SU-DHL-6 (cell line): ENCODE results near the gene VWA3A.

Experiments used
- CTCF ChIP-seq: fragments of 200-600 bp; sonication (generic); IDR thresholded peaks from one replicate; pipeline ENCODE4 v1.5.1; 2017; ENCODE audit warnings: antibody characterized with exemption, mild to moderate bottlenecking, low read length, moderate library complexity; ENCODE audit not compliant: insufficient read depth, poor library complexity, severe bottlenecking
- EZH2phosphoT487 ChIP-seq: fragments of 200-600 bp; sonication (generic), shearing (Covaris generic); conservative IDR thresholded peaks from 2 replicates; pipeline ENCODE4 v1.6.1; 2018; ENCODE audit warnings: mild to moderate bottlenecking, antibody characterized with exemption, low read length, moderate library complexity, mixed read lengths

GRCh38 chr16:22203091-22203490 lies 110.8 kb downstream of the VWA3A start:
- TF ChIP-seq CTCF: no peak
- TF ChIP-seq EZH2phosphoT487: no peak
